K562 (cell line): ENCODE measurements around the gene ACSBG1. TPM values are rescaled to one million over a fixed set of nuclear protein-coding genes. Genes with fewer than 3 reads are reported as not detected.

ENCODE experiments used
- ATAC-seq: fragments of 200-7000 bp; cut with Tn5 transposase; 3 replicates; pipeline ENCODE4 v1.9.1; 2020; ENCODE audit warnings: moderate library complexity
- BruUV-seq: library from RNA; stranded (reverse); fragments of 400-500 nt; replicated peaks from 2 replicates; lab custom pipeline; 2021; lab: Mats Ljungman, UMichigan
- CTCF ChIA-PET: fragments of 300-600 bp; formaldehyde crosslinking; extraction: SDS; loops from one replicate; lab custom pipeline; 2021; ENCODE audit warnings: low intra/inter-chr PET ratio; lab: Yijun Ruan, JAX
- POLR2A ChIA-PET: fragments of 300-600, 350-650 bp; sonication (Branson Sonifier 250); formaldehyde crosslinking; extraction: SDS; loops from one replicate; lab custom pipeline; 2021; ENCODE audit warnings: antibody characterized with exemption, inconsistent platforms; lab: Yijun Ruan, JAX
- DNase-seq, 4 experiments: peaks; one replicate each; pipeline versions ENCODE4 v3.0.0 to v3.0.0-alpha.2; 2011 to 2018; ENCODE audit warnings: low spot score in 3 of 4, mixed read lengths in 3 of 4; ENCODE audit errors: extremely low read depth in 1 of 4
- FAIRE-seq: peaks from 2 replicates; lab custom pipeline; 2011; peaks lifted over from hg19 to GRCh38; lab: Jason Lieb, UNC
- H2AFZ ChIP-seq: 2 replicates; pipeline ENCODE4 v1.6.0; 2011; ENCODE audit warnings: low read depth, low read length, control low read depth, inconsistent platforms
- H3K27ac ChIP-seq: fragments of 200-600 bp; 3 replicates; pipeline ENCODE4 v1.8.0; 2011; ENCODE audit warnings: low read depth, mild to moderate bottlenecking, control low read depth, inconsistent platforms, low read length, moderate library complexity, mixed read lengths; ENCODE audit errors: extremely low read depth
- H3K27me3 ChIP-seq, 2 experiments: fragments of 300-600 bp in 1 of 2; 2 replicates in 1 of 2; 3 replicates in 1 of 2; pipeline versions ENCODE4 v1.6.0 to v1.8.0; 2011; ENCODE audit warnings: inconsistent platforms in 2 of 2, low read length in 2 of 2, mild to moderate bottlenecking in 1 of 2, mixed read lengths in 1 of 2, moderate library complexity in 1 of 2; ENCODE audit not compliant: control insufficient read depth in 2 of 2, insufficient read depth in 2 of 2
- H3K36me3 ChIP-seq: fragments of 300-600 bp; 3 replicates; pipeline ENCODE4 v1.8.0; 2011; ENCODE audit warnings: mild to moderate bottlenecking, low read length, inconsistent platforms; ENCODE audit not compliant: control insufficient read depth, insufficient read depth
- H3K4me1 ChIP-seq, 2 experiments: fragments of 200-600 bp in 1 of 2; replicated peaks in 1 of 2; 2 replicates in 1 of 2; 3 replicates in 1 of 2; pipeline versions ENCODE4 v1.5.1 to v1.8.0; 2011; ENCODE audit warnings: inconsistent platforms in 2 of 2, low read length in 2 of 2, mild to moderate bottlenecking in 1 of 2, mixed read lengths in 1 of 2, moderate library complexity in 1 of 2; ENCODE audit not compliant: control insufficient read depth in 2 of 2, insufficient read depth in 2 of 2
- H3K4me2 ChIP-seq: 2 replicates; pipeline ENCODE4 v1.6.1; 2011; ENCODE audit warnings: low read length, control low read depth, inconsistent platforms, mixed read lengths; ENCODE audit not compliant: insufficient read depth
- H3K4me3 ChIP-seq: fragments of 200-600 bp; sonication (generic), shearing (Covaris generic); 2 replicates; pipeline ENCODE4 v1.5.1; 2016; ENCODE audit warnings: control low read depth, inconsistent platforms
- H3K79me2 ChIP-seq: fragments of 200-600 bp; 3 replicates; pipeline ENCODE4 v1.8.0; 2011; ENCODE audit warnings: low read length, inconsistent platforms; ENCODE audit not compliant: control insufficient read depth, insufficient read depth
- H3K9ac ChIP-seq, 2 experiments: 2 replicates each; pipeline versions ENCODE4 v1.6.0 to v1.6.1; 2011; ENCODE audit warnings: low read depth in 2 of 2, low read length in 2 of 2, control low read depth in 1 of 2, inconsistent platforms in 1 of 2, mild to moderate bottlenecking in 1 of 2, mixed read lengths in 1 of 2; ENCODE audit not compliant: insufficient read depth in 1 of 2
- H3K9me1 ChIP-seq: one replicate; pipeline ENCODE4 v1.6.0; 2011; ENCODE audit warnings: inconsistent platforms, mild to moderate bottlenecking, low read length, moderate library complexity; ENCODE audit not compliant: control insufficient read depth, insufficient read depth
- H3K9me3 ChIP-seq: replicated peaks from 2 replicates; pipeline ENCODE4 v1.5.1; 2011; ENCODE audit warnings: low read depth, low read length, inconsistent platforms; ENCODE audit not compliant: control insufficient read depth, insufficient read depth
- H4K20me1 ChIP-seq: replicated peaks from 2 replicates; pipeline ENCODE4 v1.6.1; 2011; ENCODE audit warnings: low read length, inconsistent platforms, mixed read lengths; ENCODE audit not compliant: control insufficient read depth, insufficient read depth
- ELF1 ChIP-seq: fragments of 200-800 bp; sonication (Bioruptor generic); IDR thresholded peaks from 2 replicates; pipeline ENCODE4 v1.6.1; 2016; ENCODE audit warnings: missing genetic modification characterization, missing compliant biosample characterization
- HNRNPK ChIP-seq: fragments of 200-400 bp; formaldehyde crosslinking; IDR thresholded peaks from one replicate; pipeline ENCODE4 v1.6.1; 2018; ENCODE audit warnings: mild to moderate bottlenecking, low read depth, low read length; ENCODE audit not compliant: poor library complexity, severe bottlenecking
- HNRNPUL1 ChIP-seq: fragments of 200-400 bp; formaldehyde crosslinking; IDR thresholded peaks from 2 replicates; pipeline ENCODE4 v1.6.1; 2017; ENCODE audit warnings: low read length
- LARP7 ChIP-seq: fragments of 450-650 bp; IDR thresholded peaks from 2 replicates; pipeline ENCODE4 v1.6.1; 2016
- ZKSCAN8 ChIP-seq: fragments of 200-800 bp; sonication (Bioruptor generic); IDR thresholded peaks from 2 replicates; pipeline ENCODE4 v1.6.1; 2016; ENCODE audit warnings: missing genetic modification characterization, missing compliant biosample characterization
- ZNF263 ChIP-seq: sonication (generic); formaldehyde crosslinking; IDR thresholded peaks from 2 replicates; pipeline ENCODE4 v1.8.0; 2022; ENCODE audit warnings: mild to moderate bottlenecking, missing genetic modification reagents, borderline replicate concordance
- ZNF436 ChIP-seq: fragments of 250-450, 450-650 bp; sonication (Bioruptor Pico); formaldehyde crosslinking; IDR thresholded peaks from 2 replicates; pipeline ENCODE4 v1.7.0; 2020; ENCODE audit warnings: mild to moderate bottlenecking
- WGBS: fragments of 100-300 bp; shearing (Covaris generic); methylation state at CpG from one replicate; pipeline ENCODE4 v1.1.6; 2016; ENCODE audit warnings: low coverage, mixed read lengths; ENCODE audit not compliant: insufficient coverage; ENCODE audit errors: missing lambda C conversion rate; 5-methylcytosine and 5-hydroxymethylcytosine counted together
- in situ Hi-C: fragments of 300-500 bp; cut with MboI; formaldehyde crosslinking; loops from 4 replicates; pipeline ENCODE4 v1.15.0; 2018; ENCODE audit warnings: inconsistent platforms, mixed read lengths
- intact Hi-C: fragments of 100-400 bp; cut with micrococcal nuclease; formaldehyde crosslinking; loops from 2 replicates; pipeline ENCODE4 v1.14.2; 2022
- polyA plus RNA-seq, 8 experiments: library from polyadenylated mRNA; depleted of rRNA in 4 of 8; stranded (reverse) in 5 of 8; unstranded in 3 of 8; fragments of >200 nt; fragmentation: Nextera tagmentation in 2 of 8; fragmentation: Illumina TruSeq in 1 of 8; extraction: Ambion mirVana in 2 of 8; extraction: Trizol in 1 of 8; gene quantifications; 2 replicates each; pipeline versions ENCODE4 v1.2.1 to v1.2.3, GENCODE V29; 2011 to 2014; ENCODE audit warnings: inconsistent platforms in 1 of 8, missing spikeins in 1 of 8
- total RNA-seq, 7 experiments: library from RNA; depleted of rRNA in 6 of 7; stranded (reverse); fragments of >200 nt in 6 of 7; fragmentation: Illumina TruSeq in 2 of 7; extraction: Trizol in 2 of 7; gene quantifications; 2 replicates each; pipeline versions ENCODE4 v1.2.1 to v1.2.3, GENCODE V29; 2011 to 2021; ENCODE audit warnings: low replicate concordance in 1 of 7

Gene ACSBG1
- total and polyA plus RNA-seq, 9 of the 15 experiments (the other 6 are each of a cell fraction or from before 2014, with no cell fraction given), result 0.36 to 6.4 (median 2.5) TPM

GRCh38 chr15:78201281-78202190 lies 32.8 kb downstream of the ACSBG1 start:
- FAIRE-seq, result no peak
- ATAC-seq, result no peak
- WGBS, result 10% methylated on average over 10 of the region's 10 CpGs

More at GRCh38 chr15:78201281-78202190, 32.8 kb downstream of the ACSBG1 start:
- Histone ChIP-seq H3K4me1 (peaks cover 0 to 16% of the 10 kb centered on the region in 2 experiments; a peak in 2 of 5 replicates), H3K27ac (no peak overlapping the region), H2AFZ (no peak overlapping the region), H3K4me3 (no peak overlapping the region), H3K9me3 (no peaks in the 10 kb centered on the region), H3K36me3 (no peaks in the 10 kb centered on the region), H3K4me2 (no peak overlapping the region), H3K9me1 (no peaks in the 10 kb centered on the region), H3K79me2 (no peaks in the 10 kb centered on the region), H3K9ac (peak overlapping the region in 1 of 2 experiments; percentile 28; a peak in 1 of 4 replicates), H3K27me3 (peaks cover 16 to 20% of the 10 kb centered on the region in 2 experiments; a peak in 4 of 5 replicates), H4K20me1 (no peaks in the 10 kb centered on the region)
- TF ChIP-seq ZNF263 (CRISPR knock-in tag) (peak; percentile 85), ZNF436 (CRISPR knock-in tag) (no peak), ELF1 (no peak), LARP7 (no peak), ZKSCAN8 (no peak), HNRNPK (no peak), HNRNPUL1 (no peak)
- no peak for DNase-seq
- intact Hi-C loops (no loop called here), in situ Hi-C loops (no loop called here)
- BruUV-seq, result no TSS peak
- ChIA-PET CTCF (no interaction called here), POLR2A (interaction anchor here (0.6 to 1.2 kb wide), 3 partner anchors 34 to 247 kb away, joined by 3 to 4 read pairs (median 3); no protein-coding TSS in a partner anchor)
